Upper lobe of right lung (tissue), 1 donor: ENCODE data around the gene ARPC1A. TPM values are rescaled to one million over a fixed set of nuclear protein-coding genes. Genes with fewer than 3 reads are reported as not detected.
"Not testable (repeated sequence)": the region's sequence is repeated elsewhere in the genome, so short reads cannot be mapped to it uniquely, and the experiment has no call there.

ENCODE experiments used
- ATAC-seq: fragments of 200-7000 bp; cut with Tn5 transposase; one replicate; pipeline ENCODE4 v1.9.1; 2020; ENCODE audit warnings: mild to moderate bottlenecking, moderate library complexity
- DNase-seq: peaks from one replicate; pipeline ENCODE4 v3.0.0-alpha.2; 2020
- H3K27ac ChIP-seq: fragments of 200-600 bp; one replicate; pipeline ENCODE4 v1.8.0; 2022
- H3K27me3 ChIP-seq: fragments of 200-600 bp; one replicate; pipeline ENCODE4 v1.8.0; 2022; ENCODE audit warnings: mild to moderate bottlenecking
- H3K36me3 ChIP-seq: fragments of 200-600 bp; one replicate; pipeline ENCODE4 v1.8.0; 2022
- H3K4me1 ChIP-seq: fragments of 200-600 bp; one replicate; pipeline ENCODE4 v1.8.0; 2022
- H3K4me3 ChIP-seq: fragments of 200-600 bp; one replicate; pipeline ENCODE4 v1.8.0; 2022; ENCODE audit warnings: mild to moderate bottlenecking
- H3K9me3 ChIP-seq: fragments of 200-600 bp; one replicate; pipeline ENCODE4 v1.8.0; 2022
- CTCF ChIP-seq: fragments of 200-600 bp; IDR thresholded peaks from one replicate; pipeline ENCODE4 v1.8.0; 2022; ENCODE audit warnings: antibody characterized with exemption
- intact Hi-C: fragments of 100-400 bp; cut with DNase I; formaldehyde crosslinking; loops from one replicate; pipeline ENCODE4 v1.11.0; 2022
- total RNA-seq: library from RNA; stranded (reverse); fragmentation: NEBNext Ultra II Directional; extraction: Animal tissue kit (Norgen Biotek cat#: 25700); gene quantifications from one replicate; pipeline ENCODE4 v1.2.1, GENCODE V29; 2021
- donor health status: DM: no; HTN: yes; CAD: no; lungs with severe emphysema.

ARPC1A gene
- total RNA-seq, 1 donor from 2014 or later: 137 TPM

- TF ChIP-seq CTCF: peak; percentile 93
- H3K4me1 ChIP-seq: peaks cover 3% of the 10 kb centered on the region
- intact Hi-C loops: loop anchor here (5.0 kb wide), 1 partner anchor 270 kb away; no protein-coding TSS in a partner anchor
Measured at GRCh38 chr7:99312316-99313203, 13.1 kb upstream of the ARPC1A start.

GRCh38 chr7:99313204-99313573 is 12.5 kb upstream of the ARPC1A start:
- Histone ChIP-seq H3K27ac (no peak overlapping the region), H3K36me3 (no peaks in the 10 kb centered on the region), H3K9me3 (no peaks in the 10 kb centered on the region), H3K27me3 (no peaks in the 10 kb centered on the region), H3K4me3 (no peak overlapping the region), H3K4me1 (peaks cover 3% of the 10 kb centered on the region)
- DNase-seq (no peak), ATAC-seq (no peak)
- TF ChIP-seq CTCF: no peak
- intact Hi-C loops: loop anchor here (5.0 kb wide), 1 partner anchor 271 kb away; no protein-coding TSS in a partner anchor

More at GRCh38 chr7:99312316-99313203, 13.1 kb upstream of the ARPC1A start:
- no peak for DNase-seq
- Histone ChIP-seq H3K27ac (no peak overlapping the region), H3K27me3 (no peaks in the 10 kb centered on the region), H3K4me3 (no peak overlapping the region), H3K9me3 (no peaks in the 10 kb centered on the region), H3K36me3 (no peaks in the 10 kb centered on the region)
- peak; percentile 93 for ATAC-seq

- no peaks in the 10 kb centered on the region for H3K27me3 ChIP-seq
- no peak for DNase-seq
- H3K9me3 ChIP-seq: no peaks in the 10 kb centered on the region
- no peaks in the 10 kb centered on the region for H3K36me3 ChIP-seq
- H3K4me1 ChIP-seq: peaks cover 3% of the 10 kb centered on the region
- ATAC-seq: peak; percentile 77
- no peak overlapping the region for H3K4me3 ChIP-seq
- intact Hi-C loops: loop anchor here (5.0 kb wide), 1 partner anchor 272 kb away; no protein-coding TSS in a partner anchor
- H3K27ac ChIP-seq: no peak overlapping the region
- TF ChIP-seq CTCF: no peak
Measured at GRCh38 chr7:99314504-99314903, 11.2 kb upstream of the ARPC1A start.

GRCh38 chr7:99320371-99320770 is 5.3 kb upstream of the ARPC1A start:
- intact Hi-C loops: no loop called here
- H3K27me3 ChIP-seq: no peaks in the 10 kb centered on the region
- DNase-seq: no peak
- H3K4me3 ChIP-seq: no peak overlapping the region
- peaks cover 6% of the 10 kb centered on the region for H3K4me1 ChIP-seq
- H3K9me3 ChIP-seq: no peaks in the 10 kb centered on the region
- TF ChIP-seq CTCF: no peak
- no peak overlapping the region for H3K27ac ChIP-seq
- H3K36me3 ChIP-seq: no peaks in the 10 kb centered on the region
- no peak for ATAC-seq

- peaks cover 19% of the 10 kb centered on the region for H3K4me1 ChIP-seq
- H3K9me3 ChIP-seq, H3K27ac ChIP-seq, DNase-seq, intact Hi-C loops, H3K36me3 ChIP-seq, H3K27me3 ChIP-seq, ATAC-seq, H3K4me3 ChIP-seq: not testable (repeated sequence)
Measured at GRCh38 chr7:99322659-99323058, 3.0 kb upstream of the ARPC1A start.

GRCh38 chr7:99324559-99324958 is 1.1 kb upstream of the ARPC1A start:
- no peak overlapping the region for H3K27ac ChIP-seq
- no peaks in the 10 kb centered on the region for H3K27me3 ChIP-seq
- no peaks in the 10 kb centered on the region for H3K36me3 ChIP-seq
- no peaks in the 10 kb centered on the region for H3K9me3 ChIP-seq
- H3K4me1 ChIP-seq: peaks cover 30% of the 10 kb centered on the region
- no peak for TF ChIP-seq CTCF
- intact Hi-C loops: no loop called here
- ATAC-seq: no peak
- no peak overlapping the region for H3K4me3 ChIP-seq
- DNase-seq: no peak
